ENCODE measurements around the gene PLEKHA4. TPM values are rescaled to one million over a fixed set of nuclear protein-coding genes. Genes with fewer than 3 reads are reported as not detected.

PLEKHA4 gene
- total and polyA plus RNA-seq, 9 of the 15 experiments (the other 6 are each of a cell fraction or from before 2014, with no cell fraction given), result 0.07 to 30.8 (median 11.4) TPM

DNA sequence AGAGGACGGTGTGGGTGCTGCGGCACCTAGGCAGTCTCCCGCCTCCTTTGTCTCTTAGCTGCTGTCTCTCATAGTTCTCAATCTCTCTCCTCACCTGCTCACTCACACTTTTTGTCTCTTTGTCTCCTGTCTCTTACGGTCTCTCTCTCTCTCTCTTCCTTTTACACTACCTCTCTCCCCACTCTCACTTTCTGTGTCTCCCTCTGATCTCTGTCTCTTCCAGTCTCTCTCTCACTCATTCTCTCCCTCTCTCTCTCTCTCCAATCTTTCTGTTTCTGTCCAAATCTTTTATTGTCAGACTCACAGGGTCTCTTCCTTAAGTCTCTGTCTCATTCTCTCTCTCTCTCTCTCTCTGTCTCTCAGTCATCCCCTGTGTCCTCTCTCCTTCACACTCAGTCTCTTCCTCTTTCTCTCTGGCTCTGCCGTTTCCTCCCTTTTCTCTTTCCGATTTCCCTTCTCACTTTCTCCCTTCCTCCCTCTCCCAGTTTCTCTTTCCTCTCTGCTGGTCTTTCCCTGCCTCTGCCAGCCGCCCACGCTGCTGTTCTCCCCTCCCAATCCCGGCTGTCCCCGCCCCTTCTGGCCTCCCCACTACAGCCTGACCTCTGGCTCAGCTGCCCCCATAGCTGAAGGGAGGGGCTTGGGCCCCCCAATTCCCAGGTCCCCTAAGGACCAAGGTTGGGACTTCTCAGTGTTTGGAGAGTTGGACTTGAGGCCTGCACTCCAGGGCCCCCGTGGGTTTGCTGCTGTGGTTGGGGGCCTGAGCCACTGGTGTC lies at the start of gene PLEKHA4 (continued):
- TF ChIP-seq, protein P1, sequence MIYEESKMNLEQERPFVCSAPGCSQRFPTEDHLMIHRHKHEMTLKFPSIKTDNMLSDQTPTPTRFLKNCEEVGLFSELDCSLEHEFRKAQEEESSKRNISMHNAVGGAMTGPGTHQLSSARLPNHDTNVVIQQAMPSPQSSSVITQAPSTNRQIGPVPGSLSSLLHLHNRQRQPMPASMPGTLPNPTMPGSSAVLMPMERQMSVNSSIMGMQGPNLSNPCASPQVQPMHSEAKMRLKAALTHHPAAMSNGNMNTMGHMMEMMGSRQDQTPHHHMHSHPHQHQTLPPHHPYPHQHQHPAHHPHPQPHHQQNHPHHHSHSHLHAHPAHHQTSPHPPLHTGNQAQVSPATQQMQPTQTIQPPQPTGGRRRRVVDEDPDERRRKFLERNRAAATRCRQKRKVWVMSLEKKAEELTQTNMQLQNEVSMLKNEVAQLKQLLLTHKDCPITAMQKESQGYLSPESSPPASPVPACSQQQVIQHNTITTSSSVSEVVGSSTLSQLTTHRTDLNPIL (CRISPR knock-in tag; IDR thresholded peaks at IDR 0.05), result no peak
- TF ChIP-seq ZNF668 (CRISPR knock-in tag; IDR thresholded peaks at IDR 0.05), result no peak
- TF ChIP-seq NCOA1 (IDR thresholded peaks at IDR 0.05; ENCODE audit: low read depth), result 0 out of 2 replicates have a peak, but pooled peaks have one; percentile 54
- TF ChIP-seq, protein P2, sequence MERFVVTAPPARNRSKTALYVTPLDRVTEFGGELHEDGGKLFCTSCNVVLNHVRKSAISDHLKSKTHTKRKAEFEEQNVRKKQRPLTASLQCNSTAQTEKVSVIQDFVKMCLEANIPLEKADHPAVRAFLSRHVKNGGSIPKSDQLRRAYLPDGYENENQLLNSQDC (CRISPR knock-in tag; IDR thresholded peaks at IDR 0.05), result no peak
- TF ChIP-seq ZNF57 (CRISPR knock-in tag; IDR thresholded peaks at IDR 0.05), result no peak
- no peak; the same call in none of the 2 replicates for TF ChIP-seq BCOR (IDR thresholded peaks at IDR 0.05)
- TF ChIP-seq, protein P3, sequence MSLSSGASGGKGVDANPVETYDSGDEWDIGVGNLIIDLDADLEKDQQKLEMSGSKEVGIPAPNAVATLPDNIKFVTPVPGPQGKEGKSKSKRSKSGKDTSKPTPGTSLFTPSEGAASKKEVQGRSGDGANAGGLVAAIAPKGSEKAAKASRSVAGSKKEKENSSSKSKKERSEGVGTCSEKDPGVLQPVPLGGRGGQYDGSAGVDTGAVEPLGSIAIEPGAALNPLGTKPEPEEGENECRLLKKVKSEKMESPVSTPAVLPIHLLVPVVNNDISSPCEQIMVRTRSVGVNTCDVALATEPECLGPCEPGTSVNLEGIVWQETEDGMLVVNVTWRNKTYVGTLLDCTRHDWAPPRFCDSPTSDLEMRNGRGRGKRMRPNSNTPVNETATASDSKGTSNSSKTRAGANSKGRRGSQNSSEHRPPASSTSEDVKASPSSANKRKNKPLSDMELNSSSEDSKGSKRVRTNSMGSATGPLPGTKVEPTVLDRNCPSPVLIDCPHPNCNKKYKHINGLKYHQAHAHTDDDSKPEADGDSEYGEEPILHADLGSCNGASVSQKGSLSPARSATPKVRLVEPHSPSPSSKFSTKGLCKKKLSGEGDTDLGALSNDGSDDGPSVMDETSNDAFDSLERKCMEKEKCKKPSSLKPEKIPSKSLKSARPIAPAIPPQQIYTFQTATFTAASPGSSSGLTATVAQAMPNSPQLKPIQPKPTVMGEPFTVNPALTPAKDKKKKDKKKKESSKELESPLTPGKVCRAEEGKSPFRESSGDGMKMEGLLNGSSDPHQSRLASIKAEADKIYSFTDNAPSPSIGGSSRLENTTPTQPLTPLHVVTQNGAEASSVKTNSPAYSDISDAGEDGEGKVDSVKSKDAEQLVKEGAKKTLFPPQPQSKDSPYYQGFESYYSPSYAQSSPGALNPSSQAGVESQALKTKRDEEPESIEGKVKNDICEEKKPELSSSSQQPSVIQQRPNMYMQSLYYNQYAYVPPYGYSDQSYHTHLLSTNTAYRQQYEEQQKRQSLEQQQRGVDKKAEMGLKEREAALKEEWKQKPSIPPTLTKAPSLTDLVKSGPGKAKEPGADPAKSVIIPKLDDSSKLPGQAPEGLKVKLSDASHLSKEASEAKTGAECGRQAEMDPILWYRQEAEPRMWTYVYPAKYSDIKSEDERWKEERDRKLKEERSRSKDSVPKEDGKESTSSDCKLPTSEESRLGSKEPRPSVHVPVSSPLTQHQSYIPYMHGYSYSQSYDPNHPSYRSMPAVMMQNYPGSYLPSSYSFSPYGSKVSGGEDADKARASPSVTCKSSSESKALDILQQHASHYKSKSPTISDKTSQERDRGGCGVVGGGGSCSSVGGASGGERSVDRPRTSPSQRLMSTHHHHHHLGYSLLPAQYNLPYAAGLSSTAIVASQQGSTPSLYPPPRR (CRISPR knock-in tag; IDR thresholded peaks at IDR 0.05; ENCODE audit: borderline replicate concordance), result no peak
- no peak for TF ChIP-seq KHSRP (IDR thresholded peaks at IDR 0.05)
- TF ChIP-seq, protein P4, sequence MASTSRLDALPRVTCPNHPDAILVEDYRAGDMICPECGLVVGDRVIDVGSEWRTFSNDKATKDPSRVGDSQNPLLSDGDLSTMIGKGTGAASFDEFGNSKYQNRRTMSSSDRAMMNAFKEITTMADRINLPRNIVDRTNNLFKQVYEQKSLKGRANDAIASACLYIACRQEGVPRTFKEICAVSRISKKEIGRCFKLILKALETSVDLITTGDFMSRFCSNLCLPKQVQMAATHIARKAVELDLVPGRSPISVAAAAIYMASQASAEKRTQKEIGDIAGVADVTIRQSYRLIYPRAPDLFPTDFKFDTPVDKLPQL (IDR thresholded peaks at IDR 0.05; ENCODE audit: extremely low read depth, insufficient read length), result no peak
- TF ChIP-seq CBX8 (IDR thresholded peaks at IDR 0.05; ENCODE audit: borderline replicate concordance, extremely low read depth, low read depth, low read length, poor library complexity, severe bottlenecking), result no peak
- no peak for TF ChIP-seq NFXL1 (CRISPR knock-in tag; IDR thresholded peaks at IDR 0.05)
- TF ChIP-seq ZSCAN32 (CRISPR knock-in tag; IDR thresholded peaks at IDR 0.05), result no peak
- peak; percentile 76 for TF ChIP-seq ZNF263 (CRISPR knock-in tag; IDR thresholded peaks at IDR 0.05; ENCODE audit: borderline replicate concordance)
- TF ChIP-seq SMAD3 (CRISPR knock-in tag; conservative IDR thresholded peaks at IDR 0.05), result no peak
- TF ChIP-seq, protein P5, sequence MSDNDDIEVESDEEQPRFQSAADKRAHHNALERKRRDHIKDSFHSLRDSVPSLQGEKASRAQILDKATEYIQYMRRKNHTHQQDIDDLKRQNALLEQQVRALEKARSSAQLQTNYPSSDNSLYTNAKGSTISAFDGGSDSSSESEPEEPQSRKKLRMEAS (CRISPR knock-in tag; IDR thresholded peaks at IDR 0.05), result no peak
- TF ChIP-seq, protein P6, sequence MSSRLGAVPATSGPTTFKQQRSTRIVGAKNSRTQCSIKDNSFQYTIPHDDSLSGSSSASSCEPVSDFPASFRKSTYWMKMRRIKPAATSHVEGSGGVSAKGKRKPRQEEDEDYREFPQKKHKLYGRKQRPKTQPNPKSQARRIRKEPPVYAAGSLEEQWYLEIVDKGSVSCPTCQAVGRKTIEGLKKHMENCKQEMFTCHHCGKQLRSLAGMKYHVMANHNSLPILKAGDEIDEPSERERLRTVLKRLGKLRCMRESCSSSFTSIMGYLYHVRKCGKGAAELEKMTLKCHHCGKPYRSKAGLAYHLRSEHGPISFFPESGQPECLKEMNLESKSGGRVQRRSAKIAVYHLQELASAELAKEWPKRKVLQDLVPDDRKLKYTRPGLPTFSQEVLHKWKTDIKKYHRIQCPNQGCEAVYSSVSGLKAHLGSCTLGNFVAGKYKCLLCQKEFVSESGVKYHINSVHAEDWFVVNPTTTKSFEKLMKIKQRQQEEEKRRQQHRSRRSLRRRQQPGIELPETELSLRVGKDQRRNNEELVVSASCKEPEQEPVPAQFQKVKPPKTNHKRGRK (tag; IDR thresholded peaks at IDR 0.05), result peak; percentile 90
- TF ChIP-seq ZFP36 (IDR thresholded peaks at IDR 0.05; ENCODE audit: low read depth, low read length, partially characterized antibody), result no peak
- TF ChIP-seq SIN3A (IDR thresholded peaks at IDR 0.05; ENCODE audit: borderline replicate concordance in 2 of 2, control insufficient read depth in 1 of 2, low read depth in 2 of 2, low read length in 2 of 2), result no peak
